Ishikawa (cell line): ENCODE measurements around the gene NOS3.

Source experiments
- CEBPB ChIP-seq: IDR thresholded peaks from 2 replicates; pipeline ENCODE4 v1.6.1; 2012
- CREB1 ChIP-seq: IDR thresholded peaks from 2 replicates; pipeline ENCODE4 v1.6.1; 2012; ENCODE audit warnings: low read depth
- EGR1 ChIP-seq: IDR thresholded peaks from 2 replicates; pipeline ENCODE4 v1.6.1; 2012
- EP300 ChIP-seq: IDR thresholded peaks from 2 replicates; pipeline ENCODE4 v1.6.1; 2012; ENCODE audit warnings: borderline replicate concordance
- FOXM1 ChIP-seq: IDR thresholded peaks from 2 replicates; pipeline ENCODE4 v1.6.1; 2012; ENCODE audit warnings: low read depth, borderline replicate concordance
- MAX ChIP-seq: IDR thresholded peaks from 2 replicates; pipeline ENCODE4 v1.6.1; 2012
- TAF1 ChIP-seq: IDR thresholded peaks from 2 replicates; pipeline ENCODE4 v1.6.1; 2012; ENCODE audit warnings: low read depth, mild to moderate bottlenecking
- TCF12 ChIP-seq: IDR thresholded peaks from 2 replicates; pipeline ENCODE4 v1.6.1; 2012; ENCODE audit warnings: low read depth
- YY1 ChIP-seq: IDR thresholded peaks from 2 replicates; pipeline ENCODE4 v1.6.1; 2012; ENCODE audit warnings: low read depth
- ZBTB7A ChIP-seq: IDR thresholded peaks from 2 replicates; pipeline ENCODE4 v1.6.1; 2012; ENCODE audit warnings: low read depth
- TF ChIP-seq, protein P1 (sequence below): IDR thresholded peaks from 2 replicates; pipeline ENCODE4 v1.6.1; 2012; ENCODE audit warnings: low read depth, mild to moderate bottlenecking

DNA sequence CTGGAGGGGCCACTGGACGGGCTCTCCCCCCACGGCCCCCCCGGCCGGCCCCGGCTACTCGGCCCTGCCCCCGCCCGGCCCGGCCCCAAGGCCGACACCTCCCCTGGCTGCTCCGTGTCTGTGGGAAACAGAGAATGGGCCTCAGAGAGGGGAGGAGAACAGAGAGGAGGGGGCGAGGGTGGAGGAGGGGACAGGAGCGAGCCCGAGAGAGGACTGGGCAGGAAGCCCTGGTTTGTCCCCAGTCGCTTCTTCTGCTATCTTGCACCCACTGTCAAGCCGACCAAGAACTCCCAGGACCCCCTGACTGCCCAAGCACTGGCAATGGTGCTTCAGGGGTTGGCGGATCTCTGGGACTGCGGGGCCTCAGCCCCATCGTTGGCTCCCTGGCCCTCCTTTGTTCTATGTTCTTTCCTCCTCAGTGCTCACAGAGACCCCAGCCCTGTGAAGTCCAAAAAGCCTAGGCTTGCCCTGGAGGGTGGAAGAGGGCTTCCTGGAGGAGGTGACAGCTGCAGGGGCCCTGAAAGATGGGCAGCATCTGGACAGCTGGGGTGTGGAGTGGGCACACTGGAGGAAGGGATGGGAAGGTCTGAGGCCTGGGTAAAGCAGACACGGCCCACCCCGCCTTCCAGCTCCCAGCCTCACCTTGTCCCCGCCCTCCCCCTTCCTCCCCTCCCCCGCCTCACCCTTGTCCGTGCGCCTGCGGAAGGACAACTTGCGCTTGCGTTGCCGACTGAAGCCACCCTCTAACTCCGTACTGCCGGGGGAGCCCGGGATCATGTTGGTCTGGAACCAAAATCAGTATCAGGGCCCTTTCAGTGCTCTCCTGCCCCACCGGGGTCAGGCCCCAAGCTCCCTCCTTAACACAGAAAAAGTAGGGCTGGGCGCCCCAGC lies 42.8 kb upstream of the NOS3 start:
- TF ChIP-seq EGR1 = no peak
- TF ChIP-seq YY1 = no peak
- TF ChIP-seq MAX = no peak
- no peak for TF ChIP-seq ZBTB7A
- TF ChIP-seq TAF1 = no peak
- no peak for TF ChIP-seq CEBPB
- TF ChIP-seq, protein P1, sequence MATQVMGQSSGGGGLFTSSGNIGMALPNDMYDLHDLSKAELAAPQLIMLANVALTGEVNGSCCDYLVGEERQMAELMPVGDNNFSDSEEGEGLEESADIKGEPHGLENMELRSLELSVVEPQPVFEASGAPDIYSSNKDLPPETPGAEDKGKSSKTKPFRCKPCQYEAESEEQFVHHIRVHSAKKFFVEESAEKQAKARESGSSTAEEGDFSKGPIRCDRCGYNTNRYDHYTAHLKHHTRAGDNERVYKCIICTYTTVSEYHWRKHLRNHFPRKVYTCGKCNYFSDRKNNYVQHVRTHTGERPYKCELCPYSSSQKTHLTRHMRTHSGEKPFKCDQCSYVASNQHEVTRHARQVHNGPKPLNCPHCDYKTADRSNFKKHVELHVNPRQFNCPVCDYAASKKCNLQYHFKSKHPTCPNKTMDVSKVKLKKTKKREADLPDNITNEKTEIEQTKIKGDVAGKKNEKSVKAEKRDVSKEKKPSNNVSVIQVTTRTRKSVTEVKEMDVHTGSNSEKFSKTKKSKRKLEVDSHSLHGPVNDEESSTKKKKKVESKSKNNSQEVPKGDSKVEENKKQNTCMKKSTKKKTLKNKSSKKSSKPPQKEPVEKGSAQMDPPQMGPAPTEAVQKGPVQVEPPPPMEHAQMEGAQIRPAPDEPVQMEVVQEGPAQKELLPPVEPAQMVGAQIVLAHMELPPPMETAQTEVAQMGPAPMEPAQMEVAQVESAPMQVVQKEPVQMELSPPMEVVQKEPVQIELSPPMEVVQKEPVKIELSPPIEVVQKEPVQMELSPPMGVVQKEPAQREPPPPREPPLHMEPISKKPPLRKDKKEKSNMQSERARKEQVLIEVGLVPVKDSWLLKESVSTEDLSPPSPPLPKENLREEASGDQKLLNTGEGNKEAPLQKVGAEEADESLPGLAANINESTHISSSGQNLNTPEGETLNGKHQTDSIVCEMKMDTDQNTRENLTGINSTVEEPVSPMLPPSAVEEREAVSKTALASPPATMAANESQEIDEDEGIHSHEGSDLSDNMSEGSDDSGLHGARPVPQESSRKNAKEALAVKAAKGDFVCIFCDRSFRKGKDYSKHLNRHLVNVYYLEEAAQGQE = no peak
- TF ChIP-seq CREB1 = no peak
- TF ChIP-seq EP300 = no peak
- no peak for TF ChIP-seq FOXM1
- no peak for TF ChIP-seq TCF12
